C4-2B (cell line): Measurements from ENCODE around the gene ACTR3.

Experiments used
- CTCF ChIP-seq: fragments of 450-650 bp; conservative IDR thresholded peaks from 2 replicates; pipeline ENCODE4 v1.5.1; 2017; ENCODE audit warnings: mild to moderate bottlenecking
- ZFX ChIP-seq: fragments of 450-650 bp; IDR thresholded peaks from 2 replicates; pipeline ENCODE4 v1.6.1; 2017

GRCh38 chr2:113858764-113859163 lies 31.1 kb upstream of the ACTR3 start:
- TF ChIP-seq ZFX (no peak), CTCF (no peak)
